HCT116 (cell line): ENCODE results near the gene CACNB2. TPM values are rescaled to one million over a fixed set of nuclear protein-coding genes. Genes with fewer than 3 reads are reported as not detected.

Experiments used
- ATAC-seq: fragments of 200-7000 bp; cut with Tn5 transposase; 2 replicates; pipeline ENCODE4 v1.9.1; 2020; ENCODE audit warnings: mild to moderate bottlenecking, moderate library complexity
- BruUV-seq: library from RNA; stranded (reverse); fragments of 400-500 nt; replicated peaks from 2 replicates; lab custom pipeline; 2021; lab: Mats Ljungman, UMichigan
- CTCF ChIA-PET: fragments of 300-600 bp; sonication (Branson Sonifier 250); formaldehyde crosslinking; loops from one replicate; lab custom pipeline; 2021; ENCODE audit warnings: antibody characterized with exemption; lab: Charles Lee
- POLR2A ChIA-PET: fragments of 300-600, 350-600 bp; sonication (Branson Sonifier 250); formaldehyde crosslinking; loops from one replicate; lab custom pipeline; 2021; ENCODE audit warnings: antibody characterized with exemption; lab: Charles Lee
- RAD21 ChIA-PET, 2 experiments: fragments of 300-600 bp; sonication (Branson Sonifier 250); formaldehyde crosslinking; loops; one replicate each; lab custom pipeline; 2023; ENCODE audit warnings: low total read pairs in 2 of 2; ENCODE audit not compliant: uncharacterized antibody in 2 of 2, unreplicated experiment in 2 of 2, low non-redundant PET in 1 of 2; lab: Charles Lee
- DNase-seq: peaks from one replicate; pipeline ENCODE4 v3.0.0-alpha.2; 2010; ENCODE audit warnings: low read depth, low spot score
- H2AFZ ChIP-seq: fragments of 200-600 bp; shearing (Covaris generic), sonication (generic); 2 replicates; pipeline ENCODE4 v1.6.1; 2017; ENCODE audit warnings: low read depth, mixed run types, mixed read lengths, antibody characterized with exemption, low read length; ENCODE audit not compliant: poor library complexity, severe bottlenecking
- H3K27ac ChIP-seq: 2 replicates; pipeline ENCODE4 v1.5.1; 2012; ENCODE audit warnings: low read depth, low read length
- H3K27me3 ChIP-seq: fragments of 200-600 bp; sonication (generic); 2 replicates; pipeline ENCODE4 v1.6.1; 2016; ENCODE audit warnings: mixed run types, low read length, mixed read lengths; ENCODE audit not compliant: insufficient read depth
- H3K36me3 ChIP-seq, 2 experiments: fragments of 200-500 bp in 1 of 2; fragments of 200-600 bp in 1 of 2; sonication (Bioruptor generic) in 1 of 2; sonication (generic) in 1 of 2; 2 replicates each; pipeline versions ENCODE4 v1.5.1 to v1.6.1; 2014 to 2016; ENCODE audit warnings: low read length in 2 of 2, inconsistent platforms in 1 of 2, mixed read lengths in 1 of 2, mixed run types in 1 of 2; ENCODE audit not compliant: insufficient read depth in 2 of 2, control insufficient read depth in 1 of 2
- H3K4me1 ChIP-seq, 2 experiments: fragments of 200-600 bp in 1 of 2; sonication (generic) in 1 of 2; 2 replicates each; pipeline versions ENCODE4 v1.5.1 to v1.6.1; 2012 to 2017; ENCODE audit warnings: low read length in 2 of 2, inconsistent platforms in 1 of 2, mild to moderate bottlenecking in 1 of 2, mixed read lengths in 1 of 2, mixed run types in 1 of 2, moderate library complexity in 1 of 2; ENCODE audit not compliant: insufficient read depth in 2 of 2, control insufficient read depth in 1 of 2
- H3K4me2 ChIP-seq: fragments of 200-600 bp; sonication (generic); 2 replicates; pipeline ENCODE4 v1.6.1; 2017; ENCODE audit warnings: mixed run types, low read length, mixed read lengths
- H3K4me3 ChIP-seq, 2 experiments: fragments of 200-600 bp in 1 of 2; sonication (generic) in 1 of 2; replicated peaks in 1 of 2; 2 replicates each; pipeline ENCODE4 v1.5.1; 2011 to 2016; ENCODE audit warnings: low read length in 2 of 2, control low read depth in 1 of 2, low read depth in 1 of 2, mild to moderate bottlenecking in 1 of 2, mixed read lengths in 1 of 2, mixed run types in 1 of 2
- H3K79me2 ChIP-seq: fragments of 200-600 bp; sonication (generic); 2 replicates; pipeline ENCODE4 v1.6.1; 2017; ENCODE audit warnings: mild to moderate bottlenecking, mixed run types, low read length, moderate library complexity, mixed read lengths; ENCODE audit not compliant: insufficient read depth
- H3K9ac ChIP-seq: fragments of 200-600 bp; sonication (generic); 2 replicates; pipeline ENCODE4 v1.6.1; 2016; ENCODE audit warnings: low read length, mixed read lengths
- H3K9me2 ChIP-seq: fragments of 200-600 bp; sonication (generic), shearing (Covaris generic); 2 replicates; pipeline ENCODE4 v1.6.1; 2017; ENCODE audit warnings: mixed run types, mild to moderate bottlenecking, moderate library complexity; ENCODE audit not compliant: insufficient read depth
- H3K9me3 ChIP-seq, 2 experiments: fragments of 200-500 bp in 1 of 2; fragments of 200-600 bp in 1 of 2; sonication (Bioruptor generic) in 1 of 2; sonication (generic) in 1 of 2; 2 replicates each; pipeline ENCODE4 v1.6.1; 2014 to 2017; ENCODE audit warnings: low read length in 2 of 2, mixed read lengths in 2 of 2, inconsistent platforms in 1 of 2, low read depth in 1 of 2, mild to moderate bottlenecking in 1 of 2, mixed run types in 1 of 2, moderate library complexity in 1 of 2; ENCODE audit not compliant: control insufficient read depth in 1 of 2, insufficient read depth in 1 of 2
- H4K20me1 ChIP-seq: fragments of 200-600 bp; sonication (generic), shearing (Covaris generic); 2 replicates; pipeline ENCODE4 v1.6.1; 2017; ENCODE audit warnings: mixed run types, mild to moderate bottlenecking, moderate library complexity; ENCODE audit not compliant: insufficient read depth
- CBX3 ChIP-seq: IDR thresholded peaks from 2 replicates; pipeline ENCODE4 v1.6.1; 2012; ENCODE audit warnings: low read depth
- CEBPB ChIP-seq: IDR thresholded peaks from 2 replicates; pipeline ENCODE4 v1.6.1; 2012; ENCODE audit warnings: low read depth
- EGR1 ChIP-seq: IDR thresholded peaks from 2 replicates; pipeline ENCODE4 v1.6.1; 2012; ENCODE audit warnings: low read depth
- EZH2phosphoT487 ChIP-seq: fragments of 200-600 bp; IDR thresholded peaks from 2 replicates; pipeline ENCODE4 v1.6.1; 2018; ENCODE audit warnings: antibody characterized with exemption, borderline replicate concordance
- JUND ChIP-seq: IDR thresholded peaks from 2 replicates; pipeline ENCODE4 v1.6.1; 2012
- POLR2A ChIP-seq: IDR thresholded peaks from 2 replicates; pipeline ENCODE4 v1.7.0; 2011; ENCODE audit warnings: borderline replicate concordance; ENCODE audit not compliant: insufficient read depth, insufficient read length; ENCODE audit errors: extremely low read depth
- POLR2AphosphoS5 ChIP-seq: IDR thresholded peaks from 2 replicates; pipeline ENCODE4 v1.6.1; 2011; ENCODE audit warnings: mild to moderate bottlenecking, low read depth, low read length, moderate library complexity
- SIN3A ChIP-seq: IDR thresholded peaks from 2 replicates; pipeline ENCODE4 v1.6.1; 2012; ENCODE audit warnings: low read depth
- SP1 ChIP-seq: IDR thresholded peaks from 2 replicates; pipeline ENCODE4 v1.6.1; 2012; ENCODE audit warnings: low read depth
- TCF7L2 ChIP-seq: IDR thresholded peaks from 2 replicates; pipeline ENCODE4 v1.7.0; 2011; ENCODE audit warnings: borderline replicate concordance, inconsistent platforms; ENCODE audit not compliant: insufficient read depth, insufficient read length; ENCODE audit errors: extremely low read depth
- YY1 ChIP-seq: IDR thresholded peaks from 2 replicates; pipeline ENCODE4 v1.6.1; 2011; ENCODE audit warnings: low read length, low read depth, moderate library complexity, mild to moderate bottlenecking; ENCODE audit not compliant: insufficient replicate concordance; ENCODE audit errors: extremely low read depth
- ZFX ChIP-seq: fragments of 450-650 bp; IDR thresholded peaks from 2 replicates; pipeline ENCODE4 v1.6.1; 2017
- ZNF274 ChIP-seq: fragments of 200-500 bp; sonication (Bioruptor generic); IDR thresholded peaks from 2 replicates; pipeline ENCODE4 v1.6.1; 2014; ENCODE audit warnings: mild to moderate bottlenecking, low read depth, low read length, inconsistent platforms
- intact Hi-C: fragments of 100-400 bp; cut with micrococcal nuclease; formaldehyde crosslinking; loops from 2 replicates; pipeline ENCODE4 v1.10.0; 2022
- total RNA-seq: library from RNA; stranded (reverse); gene quantifications from one replicate; pipeline ENCODE4 v1.2.1, GENCODE V29; 2021; ENCODE audit not compliant: unreplicated experiment
- TF ChIP-seq, protein P1 (sequence below), 3 experiments: fragments of 200-600 bp in 1 of 3; sonication (generic) in 1 of 3; IDR thresholded peaks in 2 of 3; conservative IDR thresholded peaks in 1 of 3; 2 replicates each; pipeline ENCODE4 v1.5.1; 2012 to 2017; ENCODE audit warnings: low read depth in 2 of 3, low read length in 2 of 3, antibody characterized with exemption in 1 of 3, borderline replicate concordance in 1 of 3, control low read depth in 1 of 3, mild to moderate bottlenecking in 1 of 3, mixed read lengths in 1 of 3, mixed run types in 1 of 3, moderate library complexity in 1 of 3; ENCODE audit not compliant: insufficient read depth in 1 of 3
- TF ChIP-seq, protein P2 (sequence below): IDR thresholded peaks from 2 replicates; pipeline ENCODE4 v1.6.1; 2012
- TF ChIP-seq, protein P3 (sequence below): IDR thresholded peaks from 2 replicates; pipeline ENCODE4 v1.6.1; 2012; ENCODE audit warnings: low read depth

CACNB2 gene
- total RNA-seq, 1 experiment from 2014 or later: 0.71 TPM

DNA sequence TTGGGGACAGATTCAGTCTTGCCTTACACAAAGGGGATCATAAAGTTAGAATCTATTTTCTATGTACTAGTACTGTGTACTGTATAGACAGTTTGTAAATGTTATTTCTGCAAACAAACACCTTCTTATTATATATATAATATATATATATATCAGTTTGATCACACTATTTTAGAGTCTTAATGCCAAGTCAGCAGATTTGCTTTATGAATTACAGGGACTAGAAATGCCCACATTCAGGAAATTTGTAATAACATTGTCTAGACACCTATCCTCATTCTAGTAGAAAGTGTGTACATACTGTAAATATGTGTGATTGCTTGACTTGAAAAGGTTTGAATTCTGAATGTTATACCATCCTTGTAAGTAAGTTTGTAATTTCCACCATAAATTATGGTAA, 400.0 kb downstream of the CACNB2 start:
- RAD21 ChIA-PET: no interaction called here
- BruUV-seq: no TSS peak
- no peak for DNase-seq
- Histone ChIP-seq H3K4me2 (no peak overlapping the region), H3K9me2 (no peaks in the 10 kb centered on the region), H3K4me1 (no peaks in the 10 kb centered on the region), H3K36me3 (peaks cover 0 to 5% of the 10 kb centered on the region in 2 experiments; a peak in 2 of 4 replicates), H3K9ac (no peak overlapping the region), H3K27me3 (no peaks in the 10 kb centered on the region), H2AFZ (no peak overlapping the region), H3K9me3 (no peaks in the 10 kb centered on the region)
- ATAC-seq: no peak
- intact Hi-C loops: no loop called here
- TF ChIP-seq, protein P1, sequence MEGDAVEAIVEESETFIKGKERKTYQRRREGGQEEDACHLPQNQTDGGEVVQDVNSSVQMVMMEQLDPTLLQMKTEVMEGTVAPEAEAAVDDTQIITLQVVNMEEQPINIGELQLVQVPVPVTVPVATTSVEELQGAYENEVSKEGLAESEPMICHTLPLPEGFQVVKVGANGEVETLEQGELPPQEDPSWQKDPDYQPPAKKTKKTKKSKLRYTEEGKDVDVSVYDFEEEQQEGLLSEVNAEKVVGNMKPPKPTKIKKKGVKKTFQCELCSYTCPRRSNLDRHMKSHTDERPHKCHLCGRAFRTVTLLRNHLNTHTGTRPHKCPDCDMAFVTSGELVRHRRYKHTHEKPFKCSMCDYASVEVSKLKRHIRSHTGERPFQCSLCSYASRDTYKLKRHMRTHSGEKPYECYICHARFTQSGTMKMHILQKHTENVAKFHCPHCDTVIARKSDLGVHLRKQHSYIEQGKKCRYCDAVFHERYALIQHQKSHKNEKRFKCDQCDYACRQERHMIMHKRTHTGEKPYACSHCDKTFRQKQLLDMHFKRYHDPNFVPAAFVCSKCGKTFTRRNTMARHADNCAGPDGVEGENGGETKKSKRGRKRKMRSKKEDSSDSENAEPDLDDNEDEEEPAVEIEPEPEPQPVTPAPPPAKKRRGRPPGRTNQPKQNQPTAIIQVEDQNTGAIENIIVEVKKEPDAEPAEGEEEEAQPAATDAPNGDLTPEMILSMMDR (IDR thresholded peaks at IDR 0.05 in 2 of 3, conservative IDR thresholded peaks at IDR 0.05 in 1 of 3; ENCODE audit: borderline replicate concordance in 1 of 3, insufficient read depth in 1 of 3, low read depth in 2 of 3, low read length in 2 of 3): no peak
- TF ChIP-seq, protein P2, sequence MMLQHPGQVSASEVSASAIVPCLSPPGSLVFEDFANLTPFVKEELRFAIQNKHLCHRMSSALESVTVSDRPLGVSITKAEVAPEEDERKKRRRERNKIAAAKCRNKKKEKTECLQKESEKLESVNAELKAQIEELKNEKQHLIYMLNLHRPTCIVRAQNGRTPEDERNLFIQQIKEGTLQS: no peak
- TF ChIP-seq EGR1 (no peak), ZFX (no peak)
- TF ChIP-seq, all 23 proteins: peak for 0
- H3K4me3 ChIP-seq: no peak overlapping the region
- no peaks in the 10 kb centered on the region for H3K79me2 ChIP-seq
- ChIA-PET POLR2A (no interaction called here), CTCF (no interaction called here)
- H4K20me1 ChIP-seq: no peaks in the 10 kb centered on the region
- no peak overlapping the region for H3K27ac ChIP-seq

DNA sequence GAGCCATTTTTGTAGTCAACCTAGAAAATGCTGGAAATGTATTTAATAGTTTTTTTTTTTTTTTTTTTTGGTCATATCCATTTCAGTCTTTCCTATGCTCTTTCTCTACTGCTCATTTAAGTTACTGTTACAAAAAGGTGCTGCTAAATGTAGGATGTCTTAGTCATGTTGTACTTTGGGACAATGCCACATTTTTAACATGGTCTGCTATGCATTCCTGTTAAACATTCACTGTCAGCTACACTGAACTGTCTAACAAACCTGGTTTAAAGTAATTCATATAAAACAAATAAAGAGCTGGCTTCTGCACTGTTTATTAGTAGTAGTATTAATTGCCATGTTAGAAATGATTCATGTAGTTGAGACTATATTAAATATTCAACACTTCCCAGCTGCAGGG, 402.6 kb downstream of the CACNB2 start:
- Histone ChIP-seq H3K79me2 (no peaks in the 10 kb centered on the region), H3K9ac (no peak overlapping the region), H3K4me3 (no peak overlapping the region), H3K4me2 (no peak overlapping the region), H3K27me3 (no peaks in the 10 kb centered on the region), H3K4me1 (no peaks in the 10 kb centered on the region), H3K36me3 (peaks cover 0 to 5% of the 10 kb centered on the region in 2 experiments; a peak in 2 of 4 replicates), H3K9me2 (no peaks in the 10 kb centered on the region), H3K9me3 (no peaks in the 10 kb centered on the region), H2AFZ (no peak overlapping the region), H3K27ac (no peak overlapping the region), H4K20me1 (no peaks in the 10 kb centered on the region)
- RAD21 ChIA-PET: no interaction called here
- POLR2A ChIA-PET: no interaction called here
- intact Hi-C loops: no loop called here
- CTCF ChIA-PET: no interaction called here
- ATAC-seq: no peak
- no TSS peak for BruUV-seq
- no peak for DNase-seq
- TF ChIP-seq JUND (no peak), TCF7L2 (no peak), SIN3A (no peak), CBX3 (no peak), EZH2phosphoT487 (no peak), ZNF274 (no peak), POLR2A (no peak), SP1 (no peak), POLR2AphosphoS5 (no peak), CEBPB (no peak), YY1 (no peak)
- TF ChIP-seq, protein P3, sequence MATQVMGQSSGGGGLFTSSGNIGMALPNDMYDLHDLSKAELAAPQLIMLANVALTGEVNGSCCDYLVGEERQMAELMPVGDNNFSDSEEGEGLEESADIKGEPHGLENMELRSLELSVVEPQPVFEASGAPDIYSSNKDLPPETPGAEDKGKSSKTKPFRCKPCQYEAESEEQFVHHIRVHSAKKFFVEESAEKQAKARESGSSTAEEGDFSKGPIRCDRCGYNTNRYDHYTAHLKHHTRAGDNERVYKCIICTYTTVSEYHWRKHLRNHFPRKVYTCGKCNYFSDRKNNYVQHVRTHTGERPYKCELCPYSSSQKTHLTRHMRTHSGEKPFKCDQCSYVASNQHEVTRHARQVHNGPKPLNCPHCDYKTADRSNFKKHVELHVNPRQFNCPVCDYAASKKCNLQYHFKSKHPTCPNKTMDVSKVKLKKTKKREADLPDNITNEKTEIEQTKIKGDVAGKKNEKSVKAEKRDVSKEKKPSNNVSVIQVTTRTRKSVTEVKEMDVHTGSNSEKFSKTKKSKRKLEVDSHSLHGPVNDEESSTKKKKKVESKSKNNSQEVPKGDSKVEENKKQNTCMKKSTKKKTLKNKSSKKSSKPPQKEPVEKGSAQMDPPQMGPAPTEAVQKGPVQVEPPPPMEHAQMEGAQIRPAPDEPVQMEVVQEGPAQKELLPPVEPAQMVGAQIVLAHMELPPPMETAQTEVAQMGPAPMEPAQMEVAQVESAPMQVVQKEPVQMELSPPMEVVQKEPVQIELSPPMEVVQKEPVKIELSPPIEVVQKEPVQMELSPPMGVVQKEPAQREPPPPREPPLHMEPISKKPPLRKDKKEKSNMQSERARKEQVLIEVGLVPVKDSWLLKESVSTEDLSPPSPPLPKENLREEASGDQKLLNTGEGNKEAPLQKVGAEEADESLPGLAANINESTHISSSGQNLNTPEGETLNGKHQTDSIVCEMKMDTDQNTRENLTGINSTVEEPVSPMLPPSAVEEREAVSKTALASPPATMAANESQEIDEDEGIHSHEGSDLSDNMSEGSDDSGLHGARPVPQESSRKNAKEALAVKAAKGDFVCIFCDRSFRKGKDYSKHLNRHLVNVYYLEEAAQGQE: no peak
- TF ChIP-seq, protein P2: no peak
